Osteoblast (primary cell): ENCODE results near the gene E2F1. TPM values are rescaled to one million over a fixed set of nuclear protein-coding genes. Genes with fewer than 3 reads are reported as not detected.
A peak's percentile ranks its signal among the peaks of the same experiment; 100 is the strongest.

ENCODE experiments used
- DNase-seq: peaks from one replicate; pipeline ENCODE4 v3.0.0; 2011; ENCODE audit warnings: low spot score, mixed read lengths; ENCODE audit not compliant: insufficient read length; ENCODE audit errors: missing footprints
- H2AFZ ChIP-seq: 2 replicates; pipeline ENCODE4 v1.6.0; 2011; ENCODE audit warnings: mild to moderate bottlenecking, low read length
- H3K27ac ChIP-seq: 2 replicates; pipeline ENCODE4 v1.5.1; 2011; ENCODE audit warnings: mild to moderate bottlenecking, low read depth, low read length, moderate library complexity
- H3K27me3 ChIP-seq: 2 replicates; pipeline ENCODE4 v1.6.0; 2012; ENCODE audit warnings: mild to moderate bottlenecking, control low read depth, inconsistent platforms, low read length, moderate library complexity; ENCODE audit not compliant: insufficient read depth
- H3K36me3 ChIP-seq: 2 replicates; pipeline ENCODE4 v1.5.1; 2011; ENCODE audit warnings: mild to moderate bottlenecking, low read length, control low read depth, moderate library complexity; ENCODE audit not compliant: insufficient read depth
- H3K4me1 ChIP-seq: 2 replicates; pipeline ENCODE4 v1.5.1; 2011; ENCODE audit warnings: mild to moderate bottlenecking, low read length, control low read depth, moderate library complexity; ENCODE audit not compliant: insufficient read depth
- H3K4me2 ChIP-seq: 2 replicates; pipeline ENCODE4 v1.6.0; 2011; ENCODE audit warnings: mild to moderate bottlenecking, low read length; ENCODE audit not compliant: insufficient read depth
- H3K4me3 ChIP-seq: fragments of 200-600 bp; sonication (generic); 3 replicates; pipeline ENCODE4 v1.5.1; 2012; ENCODE audit warnings: mild to moderate bottlenecking, low read length, inconsistent platforms; ENCODE audit not compliant: insufficient read depth
- H3K79me2 ChIP-seq: 2 replicates; pipeline ENCODE4 v1.6.0; 2012; ENCODE audit warnings: mild to moderate bottlenecking, low read length, control low read depth, inconsistent platforms; ENCODE audit not compliant: insufficient read depth
- H3K9me3 ChIP-seq: 2 replicates; pipeline ENCODE4 v1.5.1; 2011; ENCODE audit warnings: low read depth, low read length, control low read depth
- H4K20me1 ChIP-seq: 2 replicates; pipeline ENCODE4 v1.6.0; 2012; ENCODE audit warnings: mild to moderate bottlenecking, low read length, control low read depth; ENCODE audit not compliant: insufficient read depth
- total RNA-seq: library from RNA; depleted of rRNA; stranded (reverse); fragments of >200 nt; gene quantifications from 2 replicates; pipeline ENCODE4 v1.2.3, GENCODE V29; 2012
- TF ChIP-seq, protein P1 (sequence below): IDR thresholded peaks from 2 replicates; pipeline ENCODE4 v1.5.1; 2011; ENCODE audit warnings: mild to moderate bottlenecking, low read depth, low read length, moderate library complexity; ENCODE audit errors: extremely low read depth

E2F1 gene
- total RNA-seq, 1 donor: 1.4 TPM

DNA sequence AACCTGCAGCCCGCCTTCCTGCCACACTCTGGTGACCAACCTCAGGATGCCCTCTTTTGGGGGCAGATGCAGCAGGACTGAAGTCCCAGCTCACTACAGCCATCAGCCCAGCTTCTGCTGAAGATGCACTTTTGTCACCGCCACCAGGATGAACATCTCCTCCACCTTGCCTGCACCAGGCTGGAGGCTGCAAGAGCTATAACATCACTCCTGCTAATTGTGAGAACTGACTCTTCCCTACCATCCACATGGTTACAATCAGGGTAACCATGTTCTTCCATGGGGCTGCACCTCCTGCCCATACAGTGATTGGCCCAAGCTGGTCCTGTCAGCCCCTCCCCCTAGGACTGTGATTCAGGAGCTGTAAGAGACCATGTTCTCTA, 21.4 kb downstream of the E2F1 start:
- Histone ChIP-seq H3K27me3 (no peaks in the 10 kb centered on the region), H3K27ac (no peak overlapping the region), H3K4me1 (peaks cover 26% of the 10 kb centered on the region), H3K36me3 (peaks cover 8% of the 10 kb centered on the region), H4K20me1 (no peaks in the 10 kb centered on the region), H3K4me2 (no peak overlapping the region), H3K9me3 (no peaks in the 10 kb centered on the region), H3K79me2 (no peaks in the 10 kb centered on the region), H2AFZ (no peak overlapping the region), H3K4me3 (peak overlapping the region; percentile 77)
- peak; percentile 83 for DNase-seq
- TF ChIP-seq, protein P1, sequence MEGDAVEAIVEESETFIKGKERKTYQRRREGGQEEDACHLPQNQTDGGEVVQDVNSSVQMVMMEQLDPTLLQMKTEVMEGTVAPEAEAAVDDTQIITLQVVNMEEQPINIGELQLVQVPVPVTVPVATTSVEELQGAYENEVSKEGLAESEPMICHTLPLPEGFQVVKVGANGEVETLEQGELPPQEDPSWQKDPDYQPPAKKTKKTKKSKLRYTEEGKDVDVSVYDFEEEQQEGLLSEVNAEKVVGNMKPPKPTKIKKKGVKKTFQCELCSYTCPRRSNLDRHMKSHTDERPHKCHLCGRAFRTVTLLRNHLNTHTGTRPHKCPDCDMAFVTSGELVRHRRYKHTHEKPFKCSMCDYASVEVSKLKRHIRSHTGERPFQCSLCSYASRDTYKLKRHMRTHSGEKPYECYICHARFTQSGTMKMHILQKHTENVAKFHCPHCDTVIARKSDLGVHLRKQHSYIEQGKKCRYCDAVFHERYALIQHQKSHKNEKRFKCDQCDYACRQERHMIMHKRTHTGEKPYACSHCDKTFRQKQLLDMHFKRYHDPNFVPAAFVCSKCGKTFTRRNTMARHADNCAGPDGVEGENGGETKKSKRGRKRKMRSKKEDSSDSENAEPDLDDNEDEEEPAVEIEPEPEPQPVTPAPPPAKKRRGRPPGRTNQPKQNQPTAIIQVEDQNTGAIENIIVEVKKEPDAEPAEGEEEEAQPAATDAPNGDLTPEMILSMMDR: no peak

GRCh38 chr20:33664085-33664761, 22.0 kb downstream of the E2F1 start:
- peaks cover 26% of the 10 kb centered on the region for H3K4me1 ChIP-seq
- DNase-seq: peak; percentile 41
- peak overlapping the region; percentile 88 for H2AFZ ChIP-seq
- no peaks in the 10 kb centered on the region for H3K27me3 ChIP-seq
- peak overlapping the region; percentile 77 for H3K4me3 ChIP-seq
- H3K27ac ChIP-seq: peak overlapping the region; percentile 77
- TF ChIP-seq, protein P1: no peak
- no peaks in the 10 kb centered on the region for H4K20me1 ChIP-seq
- H3K4me2 ChIP-seq: peak overlapping the region; percentile 97
- H3K9me3 ChIP-seq: no peaks in the 10 kb centered on the region
- H3K79me2 ChIP-seq: no peaks in the 10 kb centered on the region
- H3K36me3 ChIP-seq: peaks cover 8% of the 10 kb centered on the region

- peak overlapping the region; percentile 77 for H3K27ac ChIP-seq
- H3K27me3 ChIP-seq: no peaks in the 10 kb centered on the region
- peak overlapping the region; percentile 97 for H3K4me2 ChIP-seq
- H2AFZ ChIP-seq: peak overlapping the region; percentile 88
- peak; percentile 98 for DNase-seq
- H4K20me1 ChIP-seq: no peaks in the 10 kb centered on the region
- H3K4me1 ChIP-seq: peaks cover 26% of the 10 kb centered on the region
- no peaks in the 10 kb centered on the region for H3K79me2 ChIP-seq
- H3K4me3 ChIP-seq: peak overlapping the region; percentile 77
- peaks cover under 1% of the 10 kb centered on the region for H3K36me3 ChIP-seq
- TF ChIP-seq, protein P1: no peak
- H3K9me3 ChIP-seq: no peaks in the 10 kb centered on the region
Measured at GRCh38 chr20:33663161-33664084, 22.8 kb downstream of the E2F1 start.

DNA sequence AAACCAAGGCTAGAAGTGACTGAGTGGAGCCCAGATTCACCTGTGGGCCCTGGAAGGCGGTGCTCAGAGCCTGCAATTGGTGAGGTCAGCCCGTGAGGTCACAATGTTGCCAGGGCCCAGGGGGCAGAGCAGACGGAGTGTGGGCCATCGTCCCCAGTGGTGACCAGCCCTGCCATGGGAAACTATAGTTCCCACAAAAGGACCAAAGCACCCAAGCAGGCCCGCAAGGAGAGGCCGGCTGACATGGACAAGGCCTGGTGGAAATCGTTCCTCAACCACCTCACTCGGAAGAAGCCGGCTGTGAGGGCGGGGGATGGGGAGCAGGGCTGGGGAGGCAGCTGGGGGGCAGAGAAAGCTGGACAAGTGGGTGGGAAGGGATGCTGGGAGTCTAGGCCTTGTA, 24.0 kb downstream of the E2F1 start, which contains the start of gene C20orf144:
Gene C20orf144, plus strand, starts transcription at position 156 of the 400 bp plus-strand sequence. Its CDS starts 19 bp downstream, at position 175.
- Histone ChIP-seq H2AFZ (peak within 1 kb of the TSS; percentile 88), H3K27me3 (no peaks in the 10 kb centered on the region), H3K4me3 (peak within 1 kb of the TSS; percentile 77), H3K36me3 (peaks cover 5% of the 10 kb centered on the region), H3K4me2 (peak within 1 kb of the TSS; percentile 97), H4K20me1 (no peaks in the 10 kb centered on the region), H3K9me3 (no peaks in the 10 kb centered on the region), H3K27ac (peak within 1 kb of the TSS; percentile 77), H3K4me1 (peaks cover 16% of the 10 kb centered on the region), H3K79me2 (no peaks in the 10 kb centered on the region)
- peak; percentile 71 for DNase-seq
- TF ChIP-seq, protein P1: no peak
